GM19467 (cell line): Measurements from ENCODE around the gene LELP1.
"Not testable (repeated sequence)": the region's sequence is repeated elsewhere in the genome, so short reads cannot be mapped to it uniquely, and the experiment has no call there.

Experiments used
- ATAC-seq: cut with Tn5 transposase; IDR thresholded peaks from one replicate; pipeline ENCODE4 v1.9.1; 2021; ENCODE audit warnings: mild to moderate bottlenecking, moderate library complexity; ENCODE audit not compliant: unreplicated experiment

The LELP1 gene

GRCh38 chr1:153203130-153203529, at the start of gene LELP1:
TSS of gene LELP1 (plus strand) at chr1:153203430. CDS start at chr1:153204708, 1,278 bp downstream.
- no peak for ATAC-seq

DNA sequence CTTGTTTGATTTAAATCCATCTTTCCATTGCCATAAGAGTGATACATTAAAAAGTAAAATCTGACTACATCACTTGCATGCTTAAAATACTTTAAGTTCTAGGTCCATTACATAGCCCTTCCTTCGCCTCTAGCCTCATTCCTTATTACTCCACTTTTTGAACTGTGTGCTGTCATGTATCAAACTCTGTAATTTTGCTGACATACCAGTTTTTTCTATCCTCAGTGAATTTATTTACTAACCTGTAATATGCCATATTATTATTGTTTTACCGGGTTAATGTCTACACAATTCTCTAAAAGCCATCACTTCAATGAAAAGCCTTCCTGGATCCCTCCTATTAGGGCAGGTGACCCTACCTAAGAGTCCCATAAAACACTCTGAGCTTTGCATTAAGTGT, 47.7 kb upstream of the LELP1 start:
- no peak for ATAC-seq

GRCh38 chr1:153168686-153169085, 34.5 kb upstream of the LELP1 start:
- ATAC-seq = no peak

DNA sequence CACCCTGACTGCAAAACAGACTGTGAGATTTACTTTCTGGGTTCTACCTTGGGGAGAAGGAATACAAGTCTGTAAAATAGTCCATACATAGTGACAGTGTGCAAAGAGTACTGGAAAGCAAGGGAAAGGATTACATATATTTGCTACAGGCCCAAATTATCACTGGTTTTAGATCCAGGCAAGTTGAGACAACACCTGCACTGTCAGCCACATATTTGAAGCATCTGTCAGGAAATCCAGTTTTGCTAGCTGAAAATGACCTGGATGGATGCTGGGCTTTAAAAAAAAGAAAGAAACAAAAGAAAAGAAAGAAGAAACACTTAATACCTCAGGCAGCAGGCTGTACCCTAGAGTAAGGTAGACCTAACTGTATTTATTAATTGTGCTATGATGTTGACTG, 28.6 kb upstream of the LELP1 start:
- ATAC-seq = no peak

DNA sequence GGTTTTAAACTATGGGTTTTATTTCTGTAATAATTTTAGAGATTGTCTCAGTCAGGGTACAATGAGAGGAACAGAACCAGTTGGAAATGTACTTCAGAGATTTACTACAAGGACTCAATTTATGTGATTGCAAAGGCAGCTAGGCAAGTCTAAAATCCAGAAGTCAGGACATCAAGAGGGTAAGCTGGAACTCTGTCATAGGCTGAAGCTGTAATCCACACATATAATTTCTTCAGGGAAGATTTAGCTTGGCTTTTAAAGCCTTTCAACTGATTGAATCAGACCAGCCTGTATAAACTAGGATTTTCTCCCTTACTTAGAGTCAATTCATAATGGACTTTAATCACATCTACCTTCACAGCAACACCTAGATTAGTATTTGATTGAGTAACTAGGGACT, 24.3 kb upstream of the LELP1 start:
- no peak for ATAC-seq

GRCh38 chr1:153180556-153180955, 22.7 kb upstream of the LELP1 start:
- ATAC-seq = no peak

- not testable (repeated sequence) for ATAC-seq
Measured at GRCh38 chr1:153188301-153188700, 14.9 kb upstream of the LELP1 start.

GRCh38 chr1:153190373-153190772, 12.9 kb upstream of the LELP1 start:
- no peak for ATAC-seq

- no peak for ATAC-seq
Measured at GRCh38 chr1:153192697-153193096, 10.5 kb upstream of the LELP1 start.

DNA sequence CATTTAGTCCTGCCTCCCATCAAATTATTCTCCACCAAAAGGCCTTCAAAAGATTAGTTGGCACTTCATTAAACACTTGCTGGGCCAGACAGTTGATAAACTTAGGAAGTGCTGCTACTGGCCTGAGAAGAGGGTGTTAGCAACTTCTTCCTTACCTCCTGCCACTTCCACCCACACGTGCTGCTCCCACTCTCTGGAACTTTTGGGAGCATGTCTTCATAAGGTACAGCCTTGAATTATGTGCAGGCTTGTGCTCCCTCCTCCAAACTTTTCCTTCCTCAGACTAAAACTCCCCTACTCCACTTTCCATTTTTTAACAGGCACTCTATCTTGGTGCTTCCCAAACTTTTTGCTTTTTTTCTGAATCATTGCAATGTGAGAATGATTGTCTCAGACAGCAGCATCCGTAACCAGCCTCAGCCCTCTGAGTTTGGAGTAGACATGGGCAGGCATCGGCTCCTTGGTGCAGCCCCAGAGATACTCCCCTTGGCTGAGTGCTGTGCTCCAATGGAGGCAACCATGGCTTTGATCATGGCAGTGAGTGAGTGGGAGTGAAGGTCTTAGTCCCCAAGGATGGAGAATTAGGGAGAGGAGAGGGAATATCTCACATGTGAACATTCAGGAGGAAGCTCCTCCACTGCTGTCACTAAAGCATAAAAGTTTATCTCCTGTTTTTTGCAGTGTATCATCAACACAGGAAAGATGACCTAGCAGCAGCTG, 8.7 kb upstream of the LELP1 start:
- ATAC-seq = no peak

DNA sequence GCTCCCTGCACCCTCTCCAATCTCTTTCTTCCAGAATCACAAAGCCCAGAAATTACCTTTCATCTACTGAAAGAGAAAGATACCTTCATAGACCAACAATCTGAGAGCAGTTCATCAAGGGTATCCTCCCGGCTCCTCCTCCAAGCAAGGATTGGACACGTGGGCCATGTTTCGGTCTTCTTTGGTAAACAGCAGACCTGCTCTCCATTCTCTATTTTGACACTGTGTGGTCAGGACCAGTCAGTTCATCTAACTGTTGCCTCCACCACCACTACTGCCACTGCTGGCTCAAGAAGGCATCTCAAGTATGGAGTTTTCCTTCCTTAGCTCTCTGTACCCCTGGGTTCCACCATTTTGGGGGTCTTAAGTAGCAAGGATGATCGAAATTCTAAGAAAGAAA, 8.0 kb upstream of the LELP1 start:
- no peak for ATAC-seq

DNA sequence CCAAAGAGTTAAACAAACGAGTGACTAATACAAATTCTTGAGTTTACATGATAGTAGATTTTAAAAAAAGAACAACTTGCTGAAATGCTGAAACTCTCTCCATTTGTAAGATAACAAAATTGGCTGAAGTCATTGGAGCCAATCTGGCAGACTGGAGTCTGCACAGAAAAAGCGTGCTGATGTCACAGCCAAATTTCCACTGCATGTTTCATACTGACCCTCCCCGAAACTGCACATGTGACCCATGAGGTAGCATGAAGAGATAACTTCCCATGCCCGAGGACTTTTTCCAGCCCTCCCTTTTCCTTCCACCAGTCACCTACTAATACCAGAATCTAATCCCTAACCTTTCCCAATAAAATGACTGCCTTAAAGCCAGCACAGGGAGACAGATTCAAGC, 1.2 kb upstream of the LELP1 start:
- ATAC-seq = no peak

- ATAC-seq = no peak
Measured at GRCh38 chr1:153206631-153207030, 3.4 kb downstream of the LELP1 start.

GRCh38 chr1:153210206-153210605, 7.0 kb downstream of the LELP1 start:
- no peak for ATAC-seq

- no peak for ATAC-seq
Measured at GRCh38 chr1:153212201-153212600, 9.0 kb downstream of the LELP1 start.

GRCh38 chr1:153213519-153213918, 10.3 kb downstream of the LELP1 start:
- no peak for ATAC-seq

GRCh38 chr1:153217212-153217611, 14.0 kb downstream of the LELP1 start, which contains the start of gene PRR9:
TSS of gene PRR9 (plus strand) at chr1:153217584. CDS start at chr1:153218145, 561 bp downstream.
- ATAC-seq = no peak

- no peak for ATAC-seq
Measured at GRCh38 chr1:153217744-153218416, 14.7 kb downstream of the LELP1 start.

DNA sequence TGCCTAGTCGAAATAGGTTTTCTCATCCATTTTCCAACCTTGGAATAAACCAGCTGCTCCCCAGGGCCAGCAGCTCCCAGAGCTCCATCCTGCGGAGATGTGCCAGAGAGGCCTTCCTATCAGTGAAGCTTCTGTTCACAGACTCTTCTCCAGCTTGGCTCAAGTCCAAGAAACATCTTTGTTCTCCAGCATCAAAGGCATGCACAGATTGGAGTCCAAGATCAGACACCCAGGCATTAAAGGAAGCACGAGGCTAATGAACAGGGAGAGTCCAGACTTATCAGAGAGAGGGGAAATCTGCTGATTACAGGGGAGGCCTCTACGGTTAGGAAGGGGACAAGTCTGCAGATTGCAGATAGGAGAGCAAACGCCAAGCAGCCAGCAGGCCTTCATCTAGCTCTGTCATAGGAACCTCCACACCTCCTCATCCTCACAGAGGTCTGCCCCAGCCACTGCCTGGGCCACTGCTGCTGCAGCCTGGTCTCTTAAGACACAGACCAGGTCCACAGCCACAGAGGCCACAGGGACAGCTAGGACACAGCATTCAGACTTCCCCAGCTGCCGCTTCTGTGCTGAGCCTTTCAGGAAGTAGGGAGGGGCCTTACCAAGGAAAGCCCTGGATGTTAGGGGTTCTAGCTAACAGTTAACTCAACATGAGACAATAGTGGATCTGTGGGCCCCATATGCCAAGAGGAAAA, 17.5 kb downstream of the LELP1 start:
- no peak for ATAC-seq

GRCh38 chr1:153223040-153223891, 20.0 kb downstream of the LELP1 start:
- ATAC-seq = peak; percentile 79

DNA sequence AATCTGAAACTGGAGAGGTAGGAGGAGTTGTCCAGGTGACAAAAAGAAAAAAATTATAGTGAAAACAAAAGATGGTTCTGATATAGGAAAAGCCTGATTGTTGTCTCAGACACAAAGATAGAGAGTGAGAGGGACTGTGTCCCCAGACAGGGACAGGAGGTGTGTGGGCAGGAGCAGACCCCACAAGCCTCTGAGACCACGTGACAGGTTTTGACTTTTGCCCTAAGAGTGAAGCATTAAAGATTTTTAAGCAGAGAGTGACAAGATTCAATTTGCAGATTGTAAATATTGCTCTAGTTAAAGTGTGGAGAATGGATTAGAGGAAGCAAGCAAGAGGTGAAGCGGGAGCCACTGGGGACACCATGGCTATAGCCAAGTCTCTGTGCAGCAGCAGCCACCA, 24.6 kb downstream of the LELP1 start:
- no peak for ATAC-seq
